Loucy (cell line): ENCODE data around the gene FGA.

ENCODE experiments used
- H2AFZ ChIP-seq: fragments of 200-600 bp; sonication (generic); 2 replicates; pipeline ENCODE4 v1.6.0; 2016; ENCODE audit warnings: antibody characterized with exemption, mild to moderate bottlenecking, low read length, moderate library complexity
- H3F3A ChIP-seq: fragments of 200-600 bp; 2 replicates; pipeline ENCODE4 v1.6.0; 2016; ENCODE audit warnings: antibody characterized with exemption, low read depth, mild to moderate bottlenecking
- H3K27me3 ChIP-seq: fragments of 200-600 bp; sonication (generic); 2 replicates; pipeline ENCODE4 v1.6.1; 2014; ENCODE audit warnings: low read length, mild to moderate bottlenecking; ENCODE audit not compliant: insufficient read depth, poor library complexity, severe bottlenecking
- H3K36me3 ChIP-seq: fragments of 200-600 bp; sonication (generic); 2 replicates; pipeline ENCODE4 v1.6.1; 2016; ENCODE audit warnings: low read length; ENCODE audit not compliant: insufficient read depth
- H3K4me1 ChIP-seq: fragments of 200-600 bp; sonication (generic); 2 replicates; pipeline ENCODE4 v1.5.1; 2014; ENCODE audit warnings: low read length, mild to moderate bottlenecking; ENCODE audit not compliant: insufficient read depth, poor library complexity, severe bottlenecking
- H3K4me2 ChIP-seq: fragments of 200-600 bp; sonication (generic); 2 replicates; pipeline ENCODE4 v1.6.0; 2014; ENCODE audit warnings: antibody characterized with exemption, low read length, low read depth, mild to moderate bottlenecking; ENCODE audit not compliant: poor library complexity, severe bottlenecking
- H3K4me3 ChIP-seq: fragments of 200-600 bp; sonication (generic); 2 replicates; pipeline ENCODE4 v1.5.1; 2014; ENCODE audit warnings: low read length, mild to moderate bottlenecking, mixed read lengths; ENCODE audit not compliant: poor library complexity, severe bottlenecking
- H3K79me2 ChIP-seq: fragments of 200-600 bp; sonication (generic); 2 replicates; pipeline ENCODE4 v1.6.1; 2014; ENCODE audit warnings: low read length; ENCODE audit not compliant: insufficient read depth
- H3K9ac ChIP-seq: fragments of 200-600 bp; sonication (generic); 2 replicates; pipeline ENCODE4 v1.6.0; 2014; ENCODE audit warnings: mild to moderate bottlenecking, low read depth, low read length, moderate library complexity; ENCODE audit not compliant: poor library complexity, severe bottlenecking
- H3K9me2 ChIP-seq: fragments of 200-600 bp; sonication (generic); replicated peaks from 2 replicates; pipeline ENCODE4 v1.6.1; 2016; ENCODE audit warnings: low read depth, low read length, mixed read lengths
- H3K9me3 ChIP-seq: fragments of 200-600 bp; sonication (generic); 2 replicates; pipeline ENCODE4 v1.6.1; 2014; ENCODE audit warnings: mild to moderate bottlenecking, antibody characterized with exemption, low read length, low read depth; ENCODE audit not compliant: insufficient read depth
- H4K20me1 ChIP-seq: fragments of 200-600 bp; sonication (generic); 2 replicates; pipeline ENCODE4 v1.6.0; 2014; ENCODE audit warnings: antibody characterized with exemption, low read length, mild to moderate bottlenecking; ENCODE audit not compliant: insufficient read depth, poor library complexity, severe bottlenecking
- EZH2phosphoT487 ChIP-seq: fragments of 200-600 bp; IDR thresholded peaks from 2 replicates; pipeline ENCODE4 v1.6.1; 2018; ENCODE audit warnings: antibody characterized with exemption, mild to moderate bottlenecking, moderate library complexity, borderline replicate concordance
- TF ChIP-seq, protein P1 (sequence below): fragments of 200-600 bp; sonication (generic); conservative IDR thresholded peaks from 2 replicates; pipeline ENCODE4 v1.5.1; 2014; ENCODE audit warnings: mild to moderate bottlenecking, antibody characterized with exemption, low read length

The FGA gene

GRCh38 chr4:154583677-154584076 lies 6.9 kb downstream of the FGA start:
- H3K4me1 ChIP-seq, result no peaks in the 10 kb centered on the region
- H4K20me1 ChIP-seq, result no peaks in the 10 kb centered on the region
- no peaks in the 10 kb centered on the region for H3K79me2 ChIP-seq
- no peaks in the 10 kb centered on the region for H3K36me3 ChIP-seq
- no peaks in the 10 kb centered on the region for H3K9me3 ChIP-seq
- H3K4me2 ChIP-seq, result no peak overlapping the region
- no peaks in the 10 kb centered on the region for H3K9me2 ChIP-seq
- H3K27me3 ChIP-seq, result no peaks in the 10 kb centered on the region
- no peak overlapping the region for H3K9ac ChIP-seq
- no peak overlapping the region for H2AFZ ChIP-seq
- no peak overlapping the region for H3K4me3 ChIP-seq
- no peaks in the 10 kb centered on the region for H3F3A ChIP-seq
- no peak for TF ChIP-seq EZH2phosphoT487
- TF ChIP-seq, protein P1, sequence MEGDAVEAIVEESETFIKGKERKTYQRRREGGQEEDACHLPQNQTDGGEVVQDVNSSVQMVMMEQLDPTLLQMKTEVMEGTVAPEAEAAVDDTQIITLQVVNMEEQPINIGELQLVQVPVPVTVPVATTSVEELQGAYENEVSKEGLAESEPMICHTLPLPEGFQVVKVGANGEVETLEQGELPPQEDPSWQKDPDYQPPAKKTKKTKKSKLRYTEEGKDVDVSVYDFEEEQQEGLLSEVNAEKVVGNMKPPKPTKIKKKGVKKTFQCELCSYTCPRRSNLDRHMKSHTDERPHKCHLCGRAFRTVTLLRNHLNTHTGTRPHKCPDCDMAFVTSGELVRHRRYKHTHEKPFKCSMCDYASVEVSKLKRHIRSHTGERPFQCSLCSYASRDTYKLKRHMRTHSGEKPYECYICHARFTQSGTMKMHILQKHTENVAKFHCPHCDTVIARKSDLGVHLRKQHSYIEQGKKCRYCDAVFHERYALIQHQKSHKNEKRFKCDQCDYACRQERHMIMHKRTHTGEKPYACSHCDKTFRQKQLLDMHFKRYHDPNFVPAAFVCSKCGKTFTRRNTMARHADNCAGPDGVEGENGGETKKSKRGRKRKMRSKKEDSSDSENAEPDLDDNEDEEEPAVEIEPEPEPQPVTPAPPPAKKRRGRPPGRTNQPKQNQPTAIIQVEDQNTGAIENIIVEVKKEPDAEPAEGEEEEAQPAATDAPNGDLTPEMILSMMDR, result no peak

- H3K4me1 ChIP-seq, result no peaks in the 10 kb centered on the region
- no peak overlapping the region for H2AFZ ChIP-seq
- H3K9me2 ChIP-seq, result no peaks in the 10 kb centered on the region
- H3K4me2 ChIP-seq, result no peak overlapping the region
- no peak overlapping the region for H3K9ac ChIP-seq
- H3K27me3 ChIP-seq, result no peaks in the 10 kb centered on the region
- H3K4me3 ChIP-seq, result no peak overlapping the region
- H4K20me1 ChIP-seq, result no peaks in the 10 kb centered on the region
- no peaks in the 10 kb centered on the region for H3F3A ChIP-seq
- no peaks in the 10 kb centered on the region for H3K79me2 ChIP-seq
- TF ChIP-seq EZH2phosphoT487, result no peak
- TF ChIP-seq, protein P1, result no peak
- H3K9me3 ChIP-seq, result no peaks in the 10 kb centered on the region
- no peaks in the 10 kb centered on the region for H3K36me3 ChIP-seq
Measured at GRCh38 chr4:154583230-154583629, 7.3 kb downstream of the FGA start.

- Histone ChIP-seq H4K20me1 (no peaks in the 10 kb centered on the region), H3K4me3 (no peak overlapping the region), H3F3A (no peaks in the 10 kb centered on the region), H2AFZ (no peak overlapping the region), H3K4me2 (no peak overlapping the region), H3K36me3 (no peaks in the 10 kb centered on the region), H3K9me2 (no peaks in the 10 kb centered on the region), H3K4me1 (no peaks in the 10 kb centered on the region), H3K79me2 (no peaks in the 10 kb centered on the region), H3K9me3 (no peaks in the 10 kb centered on the region), H3K9ac (no peak overlapping the region), H3K27me3 (no peaks in the 10 kb centered on the region)
- no peak for TF ChIP-seq EZH2phosphoT487
- TF ChIP-seq, protein P1, result no peak
Measured at GRCh38 chr4:154582723-154583122, 7.8 kb downstream of the FGA start.
